Measurements from ENCODE around the gene RARRES2. TPM values are rescaled to one million over a fixed set of nuclear protein-coding genes. Genes with fewer than 3 reads are reported as not detected.

The RARRES2 gene
- polyA plus RNA-seq, 1 donor (not counting 4 experiments of a cell fraction or from before 2014, with no cell fraction given): not detected

- Histone ChIP-seq H3K36me3 (ENCODE audit: control insufficient read depth in 2 of 2, extremely low read depth in 1 of 2, insufficient read depth in 2 of 2, low read length in 2 of 2) (no peaks in the 10 kb centered on the region), H3K27me3 (ENCODE audit: control insufficient read depth, extremely low read depth, insufficient read depth, low read length) (no peaks in the 10 kb centered on the region), H3K9ac (ENCODE audit: control insufficient read depth, extremely low read depth, insufficient read depth, low read length) (no peak overlapping the region), H4K20me1 (ENCODE audit: control insufficient read depth, extremely low read depth, insufficient read depth, low read length) (no peaks in the 10 kb centered on the region), H2AFZ (ENCODE audit: control insufficient read depth, low read length) (no peak overlapping the region), H3K4me2 (ENCODE audit: control insufficient read depth, extremely low read depth, insufficient read depth, low read depth, low read length) (no peak overlapping the region), H3K9me1 (ENCODE audit: control insufficient read depth, extremely low read depth, insufficient read depth, low read length) (no peaks in the 10 kb centered on the region), H3K79me2 (ENCODE audit: control insufficient read depth, insufficient read depth, low read length) (no peaks in the 10 kb centered on the region), H3K9me3 (ENCODE audit: control insufficient read depth, low read depth, low read length) (no peaks in the 10 kb centered on the region), H3K27ac (ENCODE audit: control insufficient read depth, insufficient read depth, low read length) (no peak overlapping the region), H3K4me3 (ENCODE audit: control insufficient read depth in 2 of 3, extremely low read depth in 1 of 3, insufficient read depth in 2 of 3, low read depth in 1 of 3, low read length in 3 of 3) (no peak overlapping the region), H3K4me1 (ENCODE audit: control insufficient read depth, extremely low read depth, insufficient read depth, low read length) (peaks cover 19% of the 10 kb centered on the region)
- no peak for DNase-seq (ENCODE audit: low read depth, low spot score)
- dilution Hi-C loops (cut with MboI; ENCODE audit: extremely low pct_ligation_motif_present, low sequenced_read_pairs): no loop called here
- FAIRE-seq: no peak
- TF ChIP-seq CTCF (optimal IDR thresholded peaks at IDR 0.05 in 1 of 3, IDR thresholded peaks at IDR 0.05 in 1 of 3, conservative IDR thresholded peaks at IDR 0.05 in 1 of 3; ENCODE audit: extremely low read depth in 1 of 3, insufficient read depth in 2 of 3, low read length in 3 of 3) (no peak), EZH2 (IDR thresholded peaks at IDR 0.05; ENCODE audit: low read length) (no peak)
Measured at GRCh38 chr7:150365194-150365593, 23.8 kb upstream of the RARRES2 start.

GRCh38 chr7:150363872-150364271 is 22.4 kb upstream of the RARRES2 start:
- TF ChIP-seq EZH2 (IDR thresholded peaks at IDR 0.05; ENCODE audit: low read length) (no peak), CTCF (optimal IDR thresholded peaks at IDR 0.05 in 1 of 3, IDR thresholded peaks at IDR 0.05 in 1 of 3, conservative IDR thresholded peaks at IDR 0.05 in 1 of 3; ENCODE audit: extremely low read depth in 1 of 3, insufficient read depth in 2 of 3, low read length in 3 of 3) (no peak)
- no peaks in the 10 kb centered on the region for H4K20me1 ChIP-seq (ENCODE audit: control insufficient read depth, extremely low read depth, insufficient read depth, low read length)
- H3K79me2 ChIP-seq (ENCODE audit: control insufficient read depth, insufficient read depth, low read length): no peaks in the 10 kb centered on the region
- no peaks in the 10 kb centered on the region for H3K27me3 ChIP-seq (ENCODE audit: control insufficient read depth, extremely low read depth, insufficient read depth, low read length)
- H3K36me3 ChIP-seq (ENCODE audit: control insufficient read depth in 2 of 2, extremely low read depth in 1 of 2, insufficient read depth in 2 of 2, low read length in 2 of 2): no peaks in the 10 kb centered on the region
- H2AFZ ChIP-seq (ENCODE audit: control insufficient read depth, low read length): no peak overlapping the region
- no peak for FAIRE-seq
- peaks cover 8% of the 10 kb centered on the region for H3K4me1 ChIP-seq (ENCODE audit: control insufficient read depth, extremely low read depth, insufficient read depth, low read length)
- dilution Hi-C loops (cut with MboI; ENCODE audit: extremely low pct_ligation_motif_present, low sequenced_read_pairs): no loop called here
- DNase-seq (ENCODE audit: low read depth, low spot score): no peak
- H3K4me2 ChIP-seq (ENCODE audit: control insufficient read depth, extremely low read depth, insufficient read depth, low read depth, low read length): no peak overlapping the region
- H3K9ac ChIP-seq (ENCODE audit: control insufficient read depth, extremely low read depth, insufficient read depth, low read length): no peak overlapping the region
- no peak overlapping the region for H3K27ac ChIP-seq (ENCODE audit: control insufficient read depth, insufficient read depth, low read length)
- H3K9me1 ChIP-seq (ENCODE audit: control insufficient read depth, extremely low read depth, insufficient read depth, low read length): no peaks in the 10 kb centered on the region
- no peak overlapping the region for H3K4me3 ChIP-seq (ENCODE audit: control insufficient read depth in 2 of 3, extremely low read depth in 1 of 3, insufficient read depth in 2 of 3, low read depth in 1 of 3, low read length in 3 of 3)
- no peaks in the 10 kb centered on the region for H3K9me3 ChIP-seq (ENCODE audit: control insufficient read depth, low read depth, low read length)
